HG03108 (cell line): ENCODE measurements around the gene SELENOI.
"Not testable (repeated sequence)": the region's sequence is repeated elsewhere in the genome, so short reads cannot be mapped to it uniquely, and the experiment has no call there.

ENCODE experiments used
- ATAC-seq: cut with Tn5 transposase; IDR thresholded peaks from one replicate; pipeline ENCODE4 v1.9.1; 2021; ENCODE audit warnings: moderate library complexity; ENCODE audit not compliant: unreplicated experiment

Gene SELENOI

GRCh38 chr2:26355038-26355995 lies 9.4 kb downstream of the SELENOI start:
- ATAC-seq: no peak

GRCh38 chr2:26356111-26356510 lies 10.2 kb downstream of the SELENOI start:
- ATAC-seq: no peak

GRCh38 chr2:26356771-26357170 lies 10.8 kb downstream of the SELENOI start:
- no peak for ATAC-seq

- ATAC-seq: no peak
Measured at GRCh38 chr2:26359886-26360473, 14.0 kb downstream of the SELENOI start.

- ATAC-seq: no peak
Measured at GRCh38 chr2:26363323-26363722, 17.4 kb downstream of the SELENOI start.

- no peak for ATAC-seq
Measured at GRCh38 chr2:26363958-26364357, 18.0 kb downstream of the SELENOI start.

GRCh38 chr2:26364669-26365068 lies 18.7 kb downstream of the SELENOI start:
- ATAC-seq: no peak

GRCh38 chr2:26366957-26367356 lies 21.0 kb downstream of the SELENOI start:
- no peak for ATAC-seq

GRCh38 chr2:26369664-26370063 lies 23.7 kb downstream of the SELENOI start:
- not testable (repeated sequence) for ATAC-seq

GRCh38 chr2:26370909-26371308 lies 25.0 kb downstream of the SELENOI start:
- not testable (repeated sequence) for ATAC-seq

- ATAC-seq: no peak
Measured at GRCh38 chr2:26376799-26377198, 30.9 kb downstream of the SELENOI start.

GRCh38 chr2:26380281-26380680 lies 34.3 kb downstream of the SELENOI start:
- ATAC-seq: no peak

GRCh38 chr2:26382564-26382963 lies 36.6 kb downstream of the SELENOI start:
- ATAC-seq: no peak

- ATAC-seq: no peak
Measured at GRCh38 chr2:26384183-26384582, 38.2 kb downstream of the SELENOI start.

- no peak for ATAC-seq
Measured at GRCh38 chr2:26384597-26384996, 38.7 kb downstream of the SELENOI start.

- ATAC-seq: no peak
Measured at GRCh38 chr2:26387189-26387588, 41.2 kb downstream of the SELENOI start.

GRCh38 chr2:26394694-26395093 lies 48.8 kb downstream of the SELENOI start:
- ATAC-seq: no peak

- no peak for ATAC-seq
Measured at GRCh38 chr2:26395394-26395793, 49.5 kb downstream of the SELENOI start.

- ATAC-seq: no peak
Measured at GRCh38 chr2:26396734-26397298, 50.9 kb downstream of the SELENOI start.

GRCh38 chr2:26399771-26400376 lies 53.9 kb downstream of the SELENOI start:
- no peak for ATAC-seq

GRCh38 chr2:26400723-26401122 lies 54.8 kb downstream of the SELENOI start:
- no peak for ATAC-seq
